Gastroesophageal sphincter (tissue), 3 donors: Measurements from ENCODE around the gene A4GALT.

Source experiments
- POLR2A ChIP-seq, 2 donors: fragments of 450-650 bp; IDR thresholded peaks; one replicate each; pipeline ENCODE4 v1.6.1; 2017; ENCODE audit warnings: antibody characterized with exemption in 2 of 2, mild to moderate bottlenecking in 2 of 2, moderate library complexity in 1 of 2
- TF ChIP-seq, protein P1 (sequence below), 4 experiments: fragments of 200-600 bp in 2 of 4; fragments of 450-650 bp in 2 of 4; sonication (generic) in 1 of 4; IDR thresholded peaks; one replicate each; pipeline ENCODE4 v1.5.1; 2017 to 2019; ENCODE audit warnings: antibody characterized with exemption in 4 of 4, mild to moderate bottlenecking in 2 of 4, moderate library complexity in 2 of 4

DNA sequence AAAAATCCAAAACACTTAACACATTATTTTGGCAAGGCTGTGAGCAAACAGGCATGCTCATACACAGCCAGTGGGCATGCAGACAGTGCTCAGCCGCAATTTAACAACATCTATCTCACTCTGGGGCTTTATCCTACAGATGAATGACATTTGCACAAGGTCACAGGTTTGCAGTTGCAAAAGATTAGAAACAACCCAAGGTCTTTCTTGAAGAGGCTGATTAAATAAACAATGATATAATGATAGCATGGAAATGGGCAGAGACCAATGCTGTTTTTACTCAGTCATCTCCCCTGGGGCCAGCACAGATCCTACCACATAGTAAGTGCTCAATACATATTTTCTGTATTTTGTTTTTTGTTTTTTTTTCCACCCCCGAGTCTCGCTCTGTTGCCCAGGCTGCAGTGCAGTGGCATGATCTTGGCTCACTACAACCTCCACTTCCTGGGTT lies 9.4 kb downstream of the A4GALT start:
- TF ChIP-seq, protein P1, sequence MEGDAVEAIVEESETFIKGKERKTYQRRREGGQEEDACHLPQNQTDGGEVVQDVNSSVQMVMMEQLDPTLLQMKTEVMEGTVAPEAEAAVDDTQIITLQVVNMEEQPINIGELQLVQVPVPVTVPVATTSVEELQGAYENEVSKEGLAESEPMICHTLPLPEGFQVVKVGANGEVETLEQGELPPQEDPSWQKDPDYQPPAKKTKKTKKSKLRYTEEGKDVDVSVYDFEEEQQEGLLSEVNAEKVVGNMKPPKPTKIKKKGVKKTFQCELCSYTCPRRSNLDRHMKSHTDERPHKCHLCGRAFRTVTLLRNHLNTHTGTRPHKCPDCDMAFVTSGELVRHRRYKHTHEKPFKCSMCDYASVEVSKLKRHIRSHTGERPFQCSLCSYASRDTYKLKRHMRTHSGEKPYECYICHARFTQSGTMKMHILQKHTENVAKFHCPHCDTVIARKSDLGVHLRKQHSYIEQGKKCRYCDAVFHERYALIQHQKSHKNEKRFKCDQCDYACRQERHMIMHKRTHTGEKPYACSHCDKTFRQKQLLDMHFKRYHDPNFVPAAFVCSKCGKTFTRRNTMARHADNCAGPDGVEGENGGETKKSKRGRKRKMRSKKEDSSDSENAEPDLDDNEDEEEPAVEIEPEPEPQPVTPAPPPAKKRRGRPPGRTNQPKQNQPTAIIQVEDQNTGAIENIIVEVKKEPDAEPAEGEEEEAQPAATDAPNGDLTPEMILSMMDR (IDR thresholded peaks at IDR 0.05) = no peak
- no peak for TF ChIP-seq POLR2A (IDR thresholded peaks at IDR 0.05)
